ENCODE results near the gene SPRR2E.
"Not testable (repeated sequence)": the region's sequence is repeated elsewhere in the genome, so short reads cannot be mapped to it uniquely, and the experiment has no call there.

Gene SPRR2E

DNA sequence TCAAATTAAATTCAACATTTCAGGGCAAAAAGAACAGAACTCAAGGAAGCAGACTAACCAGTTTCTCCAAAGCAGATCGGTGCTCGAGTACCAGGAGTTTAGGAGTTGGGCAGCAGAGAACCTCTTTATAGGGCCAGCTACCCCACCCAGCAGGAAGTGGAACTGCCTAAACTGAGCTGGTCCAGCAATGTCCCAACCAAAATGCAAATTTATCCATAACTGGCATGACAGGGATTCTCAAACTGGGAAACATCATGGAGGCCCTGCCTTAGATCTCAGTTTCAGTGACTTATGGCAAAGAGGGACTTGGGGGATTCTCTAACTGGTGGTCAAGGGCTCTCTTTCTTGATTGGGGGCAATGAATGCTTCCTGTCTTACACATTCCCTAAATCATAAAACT is 22.8 kb downstream of the SPRR2E start, which contains the start of gene SPRR2B:
SPRR2B (minus strand) TSS at position 101 of the 400 bp plus-strand sequence. CDS start 772 bp downstream, outside the sequence.
- TF ChIP-seq, protein P1, sequence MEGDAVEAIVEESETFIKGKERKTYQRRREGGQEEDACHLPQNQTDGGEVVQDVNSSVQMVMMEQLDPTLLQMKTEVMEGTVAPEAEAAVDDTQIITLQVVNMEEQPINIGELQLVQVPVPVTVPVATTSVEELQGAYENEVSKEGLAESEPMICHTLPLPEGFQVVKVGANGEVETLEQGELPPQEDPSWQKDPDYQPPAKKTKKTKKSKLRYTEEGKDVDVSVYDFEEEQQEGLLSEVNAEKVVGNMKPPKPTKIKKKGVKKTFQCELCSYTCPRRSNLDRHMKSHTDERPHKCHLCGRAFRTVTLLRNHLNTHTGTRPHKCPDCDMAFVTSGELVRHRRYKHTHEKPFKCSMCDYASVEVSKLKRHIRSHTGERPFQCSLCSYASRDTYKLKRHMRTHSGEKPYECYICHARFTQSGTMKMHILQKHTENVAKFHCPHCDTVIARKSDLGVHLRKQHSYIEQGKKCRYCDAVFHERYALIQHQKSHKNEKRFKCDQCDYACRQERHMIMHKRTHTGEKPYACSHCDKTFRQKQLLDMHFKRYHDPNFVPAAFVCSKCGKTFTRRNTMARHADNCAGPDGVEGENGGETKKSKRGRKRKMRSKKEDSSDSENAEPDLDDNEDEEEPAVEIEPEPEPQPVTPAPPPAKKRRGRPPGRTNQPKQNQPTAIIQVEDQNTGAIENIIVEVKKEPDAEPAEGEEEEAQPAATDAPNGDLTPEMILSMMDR (conservative IDR thresholded peaks at IDR 0.05; ENCODE audit: low read depth) = no peak
- ChIA-PET CTCF (interaction anchor here (0.6 kb wide), 1 partner anchor 118 kb away, joined by 5 read pairs; no protein-coding TSS in a partner anchor), POLR2A (ENCODE audit: low non-redundant PET) (no interaction called here)
- no peak for DNase-seq (ENCODE audit: low spot score)
- no peak within 1 kb of the TSS for H3K27ac ChIP-seq

DNA sequence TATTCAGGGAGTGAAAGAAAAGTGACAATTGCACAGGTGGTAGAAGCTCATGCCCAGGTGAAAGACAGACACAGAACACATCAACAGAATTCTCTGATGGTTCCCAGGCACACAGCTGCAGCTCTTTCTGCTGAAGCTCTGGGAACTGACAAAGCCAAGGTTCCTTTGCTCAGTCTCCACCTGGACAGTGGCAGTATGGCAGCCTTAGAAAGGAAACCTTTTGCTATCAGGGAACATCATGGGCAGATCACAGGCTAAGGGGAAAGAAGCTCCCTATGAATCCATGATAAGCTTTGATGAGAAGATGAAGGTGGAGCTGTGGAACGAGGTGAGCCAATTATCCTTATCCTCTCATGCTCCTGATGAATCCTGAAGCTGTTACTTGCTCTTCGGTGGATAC is 24.1 kb downstream of the SPRR2E start:
- ChIA-PET CTCF (no interaction called here), POLR2A (ENCODE audit: low non-redundant PET) (no interaction called here)
- DNase-seq (ENCODE audit: low spot score) = no peak
- TF ChIP-seq, protein P1 (conservative IDR thresholded peaks at IDR 0.05; ENCODE audit: low read depth) = no peak
- H3K27ac ChIP-seq = no peak overlapping the region

DNA sequence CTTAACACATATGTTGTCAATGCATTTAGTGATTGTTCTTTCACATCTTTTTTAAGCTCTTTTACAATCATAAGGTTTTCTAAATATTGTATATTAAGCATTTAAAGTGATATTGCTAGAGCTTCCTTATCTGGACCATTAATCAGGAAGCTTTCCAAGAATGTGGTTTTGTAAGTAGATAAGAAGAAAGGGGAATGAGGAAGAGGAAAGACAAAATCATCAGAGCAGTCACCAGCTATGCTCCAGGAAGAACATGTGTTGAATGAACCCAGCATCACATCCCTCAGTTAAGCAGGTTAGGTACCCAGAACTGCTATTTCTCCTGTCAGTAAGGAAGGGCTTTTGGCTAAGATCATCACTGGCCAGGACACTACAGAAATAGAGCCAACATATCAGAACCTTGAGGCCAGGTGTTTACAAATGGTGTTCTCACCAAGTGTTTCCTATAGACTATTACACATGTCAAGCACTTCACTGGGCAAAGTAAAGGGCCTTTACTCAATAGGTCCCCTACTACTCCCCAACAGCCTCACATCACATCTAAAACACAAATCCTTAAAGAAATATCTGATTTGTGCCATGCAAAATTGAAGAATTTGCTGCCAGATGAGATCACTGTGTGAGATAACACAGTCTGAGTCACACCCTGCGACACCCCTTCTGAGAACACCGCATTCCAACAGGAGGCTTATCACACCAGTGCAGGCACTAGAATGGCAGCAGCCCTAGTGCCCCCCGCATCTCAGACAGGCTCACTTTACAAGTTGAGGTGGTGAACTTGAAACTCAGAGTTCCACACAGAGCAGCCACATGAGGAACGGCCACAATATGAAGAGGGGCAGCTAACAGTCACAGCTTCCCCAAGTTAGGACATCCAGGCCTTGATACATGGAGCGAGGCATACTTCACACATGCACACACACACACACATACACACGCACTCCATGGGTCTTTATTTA is 35.2 kb downstream of the SPRR2E start:
- POLR2A ChIA-PET (ENCODE audit: low non-redundant PET) = no interaction called here
- no peak overlapping the region for H3K27ac ChIP-seq
- TF ChIP-seq, protein P1 (conservative IDR thresholded peaks at IDR 0.05; ENCODE audit: low read depth) = no peak
- CTCF ChIA-PET = interaction anchor here (0.5 to 0.8 kb wide), 3 partner anchors 66 to 1365 kb away, joined by 3 to 4 read pairs (median 4); no protein-coding TSS in a partner anchor
- no peak for DNase-seq (ENCODE audit: low spot score)

DNA sequence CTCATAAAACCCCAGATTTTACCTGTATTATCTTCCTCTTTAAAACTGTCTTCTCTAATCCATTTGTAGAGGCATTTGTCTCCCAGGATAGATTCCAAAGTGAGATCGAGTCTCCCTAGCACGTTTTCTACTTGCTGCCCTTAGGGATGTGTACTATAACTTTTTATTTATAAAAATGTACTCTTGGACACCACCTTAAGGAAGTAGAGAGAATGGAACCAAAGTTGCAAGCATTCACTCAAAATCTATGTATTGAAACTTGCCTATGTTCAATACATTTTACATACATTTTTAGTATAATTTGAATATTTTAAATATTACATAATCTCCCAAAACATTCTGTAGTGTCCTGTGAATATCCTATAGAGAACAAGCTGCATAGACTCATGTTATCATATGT is 36.2 kb downstream of the SPRR2E start:
- no peak for DNase-seq (ENCODE audit: low spot score)
- CTCF ChIA-PET = interaction anchor here (0.8 kb wide), 1 partner anchor 134 kb away, joined by 4 read pairs; no protein-coding TSS in a partner anchor
- H3K27ac ChIP-seq = no peak overlapping the region
- POLR2A ChIA-PET (ENCODE audit: low non-redundant PET) = no interaction called here
- TF ChIP-seq, protein P1 (conservative IDR thresholded peaks at IDR 0.05; ENCODE audit: low read depth) = no peak

DNA sequence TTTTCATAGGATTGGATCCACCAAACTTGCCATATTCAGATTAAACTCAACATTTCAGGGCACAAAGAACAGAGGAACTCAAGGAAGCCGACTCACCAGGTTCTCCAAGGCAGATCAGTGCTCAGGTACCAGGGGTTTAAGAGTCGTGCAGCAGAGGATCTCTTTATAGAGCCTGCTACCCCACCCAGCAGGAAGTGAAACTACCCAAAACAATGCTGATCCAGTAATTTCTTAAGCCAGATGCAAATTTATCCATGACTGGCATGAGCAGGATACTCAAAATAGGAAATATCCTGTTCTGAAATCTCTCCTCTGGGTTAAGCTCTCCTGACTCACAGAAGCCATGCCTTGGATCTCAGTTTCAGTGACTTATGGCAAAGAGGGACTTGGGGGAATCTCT is 37.0 kb downstream of the SPRR2E start, which contains the start of gene SPRR2A:
SPRR2A (minus strand) TSS at position 138 of the 400 bp plus-strand sequence. CDS start 777 bp downstream, outside the sequence.
- ChIA-PET CTCF (no interaction called here), POLR2A (ENCODE audit: low non-redundant PET) (no interaction called here)
- DNase-seq (ENCODE audit: low spot score) = no peak
- TF ChIP-seq, protein P1 (conservative IDR thresholded peaks at IDR 0.05; ENCODE audit: low read depth) = no peak
- no peak within 1 kb of the TSS for H3K27ac ChIP-seq

DNA sequence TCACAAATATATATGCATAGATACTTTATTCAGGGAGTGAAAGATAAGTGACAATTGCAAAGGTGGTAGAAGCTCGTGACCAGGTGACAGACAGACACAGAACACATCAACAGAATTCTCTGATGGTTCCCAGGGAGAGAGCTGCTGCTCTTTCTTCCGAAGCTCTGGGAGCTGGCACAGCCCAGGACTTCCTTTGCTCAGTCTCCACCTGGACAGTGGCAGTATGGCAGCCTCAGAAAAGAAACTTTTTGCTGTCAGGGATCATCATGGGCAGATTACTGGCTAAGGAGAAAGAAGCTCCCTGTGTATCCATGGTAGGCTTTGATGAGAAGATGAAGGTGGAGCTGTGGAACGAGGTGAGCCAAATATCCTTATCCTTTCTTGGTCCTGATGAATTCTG is 38.2 kb downstream of the SPRR2E start:
- POLR2A ChIA-PET (ENCODE audit: low non-redundant PET); CTCF ChIA-PET; DNase-seq (ENCODE audit: low spot score); H3K27ac ChIP-seq: not testable (repeated sequence)

DNA sequence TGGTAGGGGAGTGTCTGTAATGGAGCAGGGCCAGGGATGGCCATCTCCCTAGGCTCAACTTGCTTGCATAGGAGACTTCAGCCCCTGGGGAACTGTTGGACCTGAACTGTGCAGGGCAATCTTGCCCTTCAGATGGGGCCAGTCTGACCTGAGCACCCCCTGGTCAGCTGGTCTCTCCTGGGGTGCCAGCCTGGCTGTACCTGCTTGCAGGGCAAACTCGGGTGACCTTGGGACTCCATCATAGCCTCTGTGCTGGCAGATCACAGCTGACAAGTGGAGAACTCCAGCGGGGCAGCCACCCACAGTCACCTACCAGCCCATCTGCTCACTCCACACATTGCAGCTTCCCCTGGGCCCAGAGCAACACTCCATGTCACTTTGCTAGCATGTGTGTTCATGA is 45.1 kb downstream of the SPRR2E start:
- TF ChIP-seq, protein P1 (conservative IDR thresholded peaks at IDR 0.05; ENCODE audit: low read depth) = no peak
- H3K27ac ChIP-seq = peak overlapping the region; percentile 5; the same call in 1 of the 2 replicates
- DNase-seq (ENCODE audit: low spot score) = no peak
- ChIA-PET POLR2A (ENCODE audit: low non-redundant PET) (no interaction called here), CTCF (no interaction called here)
